Measurements from ENCODE around the gene TREM2.

The TREM2 gene

DNA sequence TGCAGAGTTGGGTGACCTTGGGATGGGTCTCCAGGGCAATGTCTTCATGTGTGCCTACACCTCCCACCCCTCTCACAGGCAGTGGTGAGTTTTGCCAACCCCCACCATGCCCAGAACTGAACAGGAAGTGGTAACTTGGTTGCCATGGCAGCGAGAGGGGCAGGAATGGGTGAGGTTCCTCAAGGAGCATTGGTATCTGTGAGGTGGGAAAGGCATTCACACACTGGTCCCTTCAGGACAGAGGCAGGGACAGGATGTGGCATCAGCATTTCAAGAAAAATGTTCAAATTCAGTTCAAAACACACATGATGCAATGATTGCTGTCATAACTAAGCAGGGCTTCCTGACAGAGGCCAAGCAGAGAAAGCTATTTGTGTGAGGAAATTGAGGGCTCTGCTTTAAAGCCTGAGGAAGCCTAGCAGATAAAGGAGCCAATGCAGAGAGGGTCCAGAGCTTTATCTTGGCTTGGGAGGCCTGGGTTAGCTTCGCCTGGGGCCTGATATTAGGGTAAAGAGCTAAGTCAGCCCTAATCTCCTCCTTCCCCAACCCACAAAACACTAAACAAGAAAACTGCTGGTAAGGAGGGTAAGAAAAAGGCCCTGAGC lies 37.5 kb upstream of the TREM2 start:
- in situ Hi-C loops (cut with MboI; ENCODE audit: low sequenced_read_pairs, unreplicated experiment), result no loop called here
- TF ChIP-seq, protein P1, sequence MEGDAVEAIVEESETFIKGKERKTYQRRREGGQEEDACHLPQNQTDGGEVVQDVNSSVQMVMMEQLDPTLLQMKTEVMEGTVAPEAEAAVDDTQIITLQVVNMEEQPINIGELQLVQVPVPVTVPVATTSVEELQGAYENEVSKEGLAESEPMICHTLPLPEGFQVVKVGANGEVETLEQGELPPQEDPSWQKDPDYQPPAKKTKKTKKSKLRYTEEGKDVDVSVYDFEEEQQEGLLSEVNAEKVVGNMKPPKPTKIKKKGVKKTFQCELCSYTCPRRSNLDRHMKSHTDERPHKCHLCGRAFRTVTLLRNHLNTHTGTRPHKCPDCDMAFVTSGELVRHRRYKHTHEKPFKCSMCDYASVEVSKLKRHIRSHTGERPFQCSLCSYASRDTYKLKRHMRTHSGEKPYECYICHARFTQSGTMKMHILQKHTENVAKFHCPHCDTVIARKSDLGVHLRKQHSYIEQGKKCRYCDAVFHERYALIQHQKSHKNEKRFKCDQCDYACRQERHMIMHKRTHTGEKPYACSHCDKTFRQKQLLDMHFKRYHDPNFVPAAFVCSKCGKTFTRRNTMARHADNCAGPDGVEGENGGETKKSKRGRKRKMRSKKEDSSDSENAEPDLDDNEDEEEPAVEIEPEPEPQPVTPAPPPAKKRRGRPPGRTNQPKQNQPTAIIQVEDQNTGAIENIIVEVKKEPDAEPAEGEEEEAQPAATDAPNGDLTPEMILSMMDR (IDR thresholded peaks at IDR 0.05; ENCODE audit: borderline replicate concordance, control extremely low read depth, extremely low read depth, insufficient read depth, missing control alignments), result no peak
- no peak for DNase-seq (ENCODE audit: low spot score)

DNA sequence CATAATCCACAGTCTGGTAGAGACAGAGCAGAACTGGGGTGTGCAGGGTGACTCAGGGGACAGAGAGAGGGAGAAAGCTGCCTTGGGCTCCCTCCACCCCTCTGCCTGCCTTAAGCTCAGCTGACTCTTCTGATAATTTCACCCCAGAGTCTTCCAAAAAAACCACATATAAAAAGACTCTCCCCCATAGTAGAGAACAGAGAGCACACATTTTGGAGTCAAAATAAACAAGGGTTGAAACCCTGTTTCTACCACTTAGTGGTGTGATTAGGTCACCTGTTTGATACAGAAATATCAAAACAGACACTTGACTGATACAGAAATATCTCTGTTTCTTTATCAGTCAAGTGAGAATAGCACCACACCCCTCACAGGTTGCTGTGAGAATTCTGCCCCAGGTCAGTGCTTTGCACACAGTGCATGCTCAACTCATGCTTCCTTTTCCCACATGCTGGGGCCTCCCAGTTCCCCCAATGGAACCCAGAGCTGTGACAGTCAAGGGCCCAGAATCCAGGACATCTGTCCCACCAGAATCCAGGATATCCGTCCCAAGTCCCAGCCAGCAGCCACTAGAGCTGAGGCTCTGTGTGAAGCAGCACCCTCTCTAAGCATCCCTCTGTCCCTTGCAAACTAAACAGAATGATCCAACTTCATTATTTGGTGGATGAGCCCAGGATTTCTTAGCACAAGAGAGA lies 36.8 kb upstream of the TREM2 start:
- peak; percentile 60 for DNase-seq (ENCODE audit: low spot score)
- TF ChIP-seq, protein P1 (IDR thresholded peaks at IDR 0.05; ENCODE audit: borderline replicate concordance, control extremely low read depth, extremely low read depth, insufficient read depth, missing control alignments), result no peak
- in situ Hi-C loops (cut with MboI; ENCODE audit: low sequenced_read_pairs, unreplicated experiment), result no loop called here

DNA sequence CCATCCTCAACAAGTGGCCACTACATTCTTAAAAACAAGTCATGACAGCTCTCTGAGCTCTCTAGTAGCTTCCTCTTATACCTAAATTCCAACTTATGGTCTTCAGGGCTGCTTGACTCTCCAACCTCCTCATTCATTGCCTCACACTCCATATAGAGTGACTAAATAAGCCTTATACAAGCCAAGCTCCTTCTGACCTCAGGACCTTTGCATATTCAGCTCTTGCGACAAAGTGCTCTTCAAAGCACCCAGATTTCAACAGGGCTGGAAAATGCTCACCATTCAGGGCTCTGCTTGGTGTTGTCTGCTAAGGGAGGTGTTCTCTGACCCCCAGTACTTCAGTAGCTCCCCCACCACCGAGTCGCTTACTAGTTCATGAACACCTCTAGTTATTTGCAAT lies 34.3 kb upstream of the TREM2 start:
- in situ Hi-C loops (cut with MboI; ENCODE audit: low sequenced_read_pairs, unreplicated experiment), result no loop called here
- no peak for DNase-seq (ENCODE audit: low spot score)
- TF ChIP-seq, protein P1 (IDR thresholded peaks at IDR 0.05; ENCODE audit: borderline replicate concordance, control extremely low read depth, extremely low read depth, insufficient read depth, missing control alignments), result no peak

DNA sequence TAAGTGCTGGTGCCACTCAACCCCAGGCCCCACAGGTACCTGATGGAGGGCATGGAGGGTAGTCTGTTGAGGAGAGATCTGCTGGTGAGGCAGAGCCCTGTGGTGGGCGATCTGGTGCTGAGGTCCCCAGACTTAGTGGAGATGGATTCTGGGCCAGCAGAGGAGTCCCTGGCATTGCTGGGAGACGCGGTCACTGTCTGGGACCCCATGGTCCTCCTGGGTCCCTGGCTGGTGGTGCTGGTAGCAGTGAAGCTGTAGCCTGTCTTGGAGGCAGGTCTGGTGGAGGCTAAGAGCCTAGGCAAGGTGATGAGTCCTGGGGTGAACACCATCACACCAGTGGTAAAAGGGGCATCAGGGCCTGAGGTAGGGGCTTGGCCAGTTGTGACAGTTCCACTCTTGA lies 31.5 kb upstream of the TREM2 start:
- no peak for DNase-seq (ENCODE audit: low spot score)
- TF ChIP-seq, protein P1 (IDR thresholded peaks at IDR 0.05; ENCODE audit: borderline replicate concordance, control extremely low read depth, extremely low read depth, insufficient read depth, missing control alignments), result no peak
- in situ Hi-C loops (cut with MboI; ENCODE audit: low sequenced_read_pairs, unreplicated experiment), result no loop called here

DNA sequence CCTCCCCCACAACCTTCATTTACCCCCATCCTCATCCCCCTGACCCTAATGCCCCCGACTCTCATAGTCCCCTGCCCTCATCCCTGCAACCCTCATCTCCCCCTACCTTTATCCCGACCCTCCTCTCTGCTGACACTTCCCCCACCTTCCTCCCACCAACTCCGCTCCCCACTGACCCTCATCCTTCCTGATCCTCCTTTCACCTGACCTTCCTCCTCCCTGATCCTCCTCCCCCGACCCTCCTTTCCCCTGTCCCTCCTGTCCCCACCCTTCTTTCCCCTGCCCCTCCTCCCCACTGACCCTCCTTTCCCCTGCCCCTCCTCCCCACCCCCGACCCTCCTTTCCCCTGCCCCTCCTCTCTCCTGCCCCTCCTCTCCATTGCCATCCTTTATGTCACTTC lies 31.0 kb upstream of the TREM2 start:
- TF ChIP-seq, protein P1 (IDR thresholded peaks at IDR 0.05; ENCODE audit: borderline replicate concordance, control extremely low read depth, extremely low read depth, insufficient read depth, missing control alignments), result no peak
- in situ Hi-C loops (cut with MboI; ENCODE audit: low sequenced_read_pairs, unreplicated experiment), result no loop called here
- no peak for DNase-seq (ENCODE audit: low spot score)

DNA sequence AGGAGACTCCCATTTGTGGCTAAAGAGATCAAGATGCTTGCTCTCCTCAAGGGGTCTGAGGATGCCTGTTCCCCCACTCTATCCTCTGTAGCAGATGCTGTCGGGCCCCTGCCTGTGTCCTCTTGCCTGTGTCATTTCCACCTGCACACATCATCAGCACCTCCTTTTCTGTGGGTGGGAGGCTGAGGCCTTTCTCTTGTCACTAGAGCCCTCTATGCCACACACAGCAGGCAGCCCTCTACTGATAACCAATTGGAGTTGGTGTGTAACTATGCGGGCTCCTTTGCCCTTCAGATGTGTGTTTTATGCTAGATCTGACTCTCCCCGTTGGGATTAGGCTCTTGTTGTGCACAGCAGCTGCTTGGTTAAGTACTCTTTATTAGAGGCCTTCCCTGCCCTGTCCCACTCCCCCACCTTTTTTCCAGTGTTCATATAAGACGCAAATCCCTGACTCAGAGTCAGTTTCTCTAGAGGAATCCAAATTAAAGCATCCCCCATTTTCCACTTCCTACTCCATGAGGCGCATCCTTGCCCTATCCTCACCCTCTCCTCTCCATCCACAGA lies 30.3 kb upstream of the TREM2 start:
- TF ChIP-seq, protein P1 (IDR thresholded peaks at IDR 0.05; ENCODE audit: borderline replicate concordance, control extremely low read depth, extremely low read depth, insufficient read depth, missing control alignments), result no peak
- DNase-seq (ENCODE audit: low spot score), result no peak
- in situ Hi-C loops (cut with MboI; ENCODE audit: low sequenced_read_pairs, unreplicated experiment), result no loop called here

All from GM13976 (cell line).